Activated CD4-positive, alpha-beta T cell treated with anti-CD3 and anti-CD28 coated beads, Interleukin-2, amount 50 U/mL, for 24 hours (primary cell): Measurements from ENCODE around the gene SLC35A2.
"Not testable (repeated sequence)": the region's sequence is repeated elsewhere in the genome, so short reads cannot be mapped to it uniquely, and the experiment has no call there.

ENCODE experiments used
- DNase-seq, 2 donors: peaks; one replicate each; pipeline ENCODE4 v3.0.0-alpha.2; 2020; ENCODE audit warnings: low read depth in 1 of 2, low spot score in 1 of 2

SLC35A2 gene

GRCh38 chrX:48854121-48854804 lies 57.2 kb downstream of the SLC35A2 start:
- DNase-seq = not testable (repeated sequence)

- not testable (repeated sequence) for DNase-seq
Observed at GRCh38 chrX:48853494-48853893, 58.0 kb downstream of the SLC35A2 start.
